ENCODE measurements around the gene PNO1.

The PNO1 gene

GRCh38 chr2:68195096-68195495, 37.4 kb downstream of the PNO1 start:
- no peak for DNase-seq (ENCODE audit: low read depth in 2 of 2)

- DNase-seq (ENCODE audit: low read depth in 2 of 2) = peak in 1 of 2 donors; percentile 22
Measured at GRCh38 chr2:68196120-68196716, 38.5 kb downstream of the PNO1 start.

- DNase-seq (ENCODE audit: low read depth in 2 of 2) = no peak
Measured at GRCh38 chr2:68200157-68200787, 42.6 kb downstream of the PNO1 start.

GRCh38 chr2:68203587-68203986, 45.9 kb downstream of the PNO1 start:
- no peak for DNase-seq (ENCODE audit: low read depth in 2 of 2)

GRCh38 chr2:68206793-68207192, 49.1 kb downstream of the PNO1 start:
- no peak for DNase-seq (ENCODE audit: low read depth in 2 of 2)

GRCh38 chr2:68214381-68214780, 56.7 kb downstream of the PNO1 start:
- DNase-seq (ENCODE audit: low read depth in 2 of 2) = no peak

- DNase-seq (ENCODE audit: low read depth in 2 of 2) = no peak
Measured at GRCh38 chr2:68216454-68217310, 59.0 kb downstream of the PNO1 start.

GRCh38 chr2:68217729-68218128, 60.0 kb downstream of the PNO1 start:
- DNase-seq (ENCODE audit: low read depth in 2 of 2) = no peak

GRCh38 chr2:68218343-68218901, 60.7 kb downstream of the PNO1 start:
- no peak for DNase-seq (ENCODE audit: low read depth in 2 of 2)

GRCh38 chr2:68222287-68222686, 64.6 kb downstream of the PNO1 start:
- DNase-seq (ENCODE audit: low read depth in 2 of 2) = no peak

GRCh38 chr2:68223419-68223818, 65.7 kb downstream of the PNO1 start:
- DNase-seq (ENCODE audit: low read depth in 2 of 2) = no peak

- DNase-seq (ENCODE audit: low read depth in 2 of 2) = no peak
Measured at GRCh38 chr2:68225119-68225632, 67.5 kb downstream of the PNO1 start.

Measured in stimulated activated CD8-positive, alpha-beta memory T cell treated with anti-CD3 and anti-CD28 coated beads, Interleukin-7, amount 100 ng/mL, for 1 hour (primary cell).